Adrenal gland (tissue), 12 donors: ENCODE data around the gene UBE2D3. TPM values are rescaled to one million over a fixed set of nuclear protein-coding genes. Genes with fewer than 3 reads are reported as not detected.

Experiments used
- DNase-seq, 7 donors: peaks; one replicate each; pipeline ENCODE4 v3.0.0-alpha.2; 2019 to 2020
- H3K27ac ChIP-seq, 5 donors: fragments of 200-600 bp; sonication (generic) in 4 of 5; 1 replicate in 3 of 5; 2 replicates in 2 of 5; pipeline versions ENCODE4 v1.5.1 to v1.8.0; 2016 to 2020; ENCODE audit warnings: mild to moderate bottlenecking in 1 of 5
- H3K27me3 ChIP-seq: fragments of 200-600 bp; 2 replicates; pipeline ENCODE4 v1.8.0; 2021
- H3K36me3 ChIP-seq, 2 donors: fragments of 200-600 bp; replicated peaks in 1 of 2; 1 replicate in 1 of 2; 2 replicates in 1 of 2; pipeline versions ENCODE4 v1.5.1 to v1.8.0; 2018 to 2022
- H3K4me1 ChIP-seq, 2 donors: fragments of 200-600 bp; replicated peaks in 1 of 2; 1 replicate in 1 of 2; 2 replicates in 1 of 2; pipeline versions ENCODE4 v1.5.1 to v1.8.0; 2018 to 2021
- H3K4me3 ChIP-seq, 4 donors: fragments of 200-600 bp; sonication (generic) in 3 of 4; one replicate each; pipeline ENCODE4 v1.5.1; 2016 to 2018
- H3K9me3 ChIP-seq, 3 donors: fragments of 200-600 bp; sonication (generic) in 1 of 3; replicated peaks in 1 of 3; 1 replicate in 2 of 3; 2 replicates in 1 of 3; pipeline versions ENCODE4 v1.5.1 to v1.8.0; 2016 to 2021
- CTCF ChIP-seq, 6 experiments: fragments of 450-650 bp in 4 of 6; fragments of 200-600 bp in 2 of 6; sonication (generic) in 1 of 6; IDR thresholded peaks; 1 replicate in 5 of 6; 2 replicates in 1 of 6; pipeline versions ENCODE4 v1.5.1 to v1.8.0; 2016 to 2021; ENCODE audit warnings: antibody characterized with exemption in 6 of 6, mild to moderate bottlenecking in 2 of 6, moderate library complexity in 1 of 6
- POLR2A ChIP-seq, 2 donors: fragments of 450-650 bp; IDR thresholded peaks; one replicate each; pipeline ENCODE4 v1.6.1; 2017; ENCODE audit warnings: antibody characterized with exemption in 2 of 2, mild to moderate bottlenecking in 2 of 2, moderate library complexity in 1 of 2
- WGBS, 4 donors: extraction: QIAGEN DNeasy Blood & Tissue Kit in 2 of 4; methylation state at CpG; one replicate each; pipeline versions ENCODE4 v1.1.5 to v1.1.7; 2013 to 2017; 5-methylcytosine and 5-hydroxymethylcytosine counted together
- intact Hi-C, 2 donors: fragments of 100-400 bp; cut with DNase I; formaldehyde crosslinking; loops; one replicate each; pipeline versions ENCODE4 v1.14.1 to v1.15.0; 2022 to 2023
- polyA plus RNA-seq, 3 donors: library from polyadenylated mRNA; stranded (reverse); fragments of 200-250 nt in 2 of 3; fragments of 350-450 nt in 1 of 3; fragmentation: Illumina TruSeq in 1 of 3; extraction: RNeasy Lipid Tissue Mini Kit (QIAGEN cat#74804) in 1 of 3; gene quantifications; one replicate each; pipeline ENCODE4 v1.2.3, GENCODE V29; 2013 to 2014
- total RNA-seq, 9 donors: library from RNA; depleted of rRNA in 4 of 9; stranded (reverse); fragments of >200 nt in 4 of 9; fragments of 120-200 nt in 1 of 9; fragmentation: NEBNext Ultra II Directional in 1 of 9; extraction: Animal tissue kit (Norgen Biotek cat#: 25700) in 1 of 9; gene quantifications; one replicate each; pipeline versions ENCODE4 v1.1.0 to v1.2.4, GENCODE V29; 2013 to 2023
- donor health status: healthy with polysubstance abuse.
- donor health status: Bipolar disorder and iron deficiency.
- donor health status: DM: yes; HTN: yes; CAD: no.
- donor health status: DM: no; HTN: no; CAD: no.
- donor health status: DM: no; HTN: no; CAD: no.
- donor health status: DM: yes; HTN: yes; CAD: no.

Gene UBE2D3
- total and polyA plus RNA-seq, 12 donors, result 178 to 709 (median 398) TPM

GRCh38 chr4:102832105-102832504 is 4.8 kb upstream of the UBE2D3 start:
- H3K4me3 ChIP-seq, result no peak overlapping the region
- peaks cover 9 to 22% of the 10 kb centered on the region in 2 donors for H3K4me1 ChIP-seq
- TF ChIP-seq CTCF (IDR thresholded peaks at IDR 0.05) (no peak), POLR2A (IDR thresholded peaks at IDR 0.05) (no peak)
- intact Hi-C loops, result no loop called here
- H3K27me3 ChIP-seq, result no peaks in the 10 kb centered on the region
- 92 to 96% (median 94%) methylated on average over 4 of the region's 4 CpGs for WGBS, 4 donors
- H3K36me3 ChIP-seq, result no peaks in the 10 kb centered on the region
- H3K27ac ChIP-seq, result no peak overlapping the region
- no peak for DNase-seq
- no peaks in the 10 kb centered on the region for H3K9me3 ChIP-seq

GRCh38 chr4:102829803-102830202 is 2.5 kb upstream of the UBE2D3 start:
- no peak for DNase-seq
- H3K27ac ChIP-seq, result no peak overlapping the region
- no peak overlapping the region for H3K4me3 ChIP-seq
- intact Hi-C loops, result loop anchor here in 1 of 2 donors (5.0 kb wide), 1 partner anchor 37 kb away; the partner anchor contains the start of gene CISD2
- TF ChIP-seq CTCF (IDR thresholded peaks at IDR 0.05) (no peak), POLR2A (IDR thresholded peaks at IDR 0.05) (no peak)
- H3K4me1 ChIP-seq, result peaks cover 9 to 22% of the 10 kb centered on the region in 2 donors
- no peaks in the 10 kb centered on the region for H3K27me3 ChIP-seq
- 93 to 98% (median 95%) methylated on average over 7 of the region's 7 CpGs for WGBS, 4 donors
- H3K36me3 ChIP-seq, result no peaks in the 10 kb centered on the region
- H3K9me3 ChIP-seq, result no peaks in the 10 kb centered on the region

GRCh38 chr4:102828497-102828808 is 1.1 kb upstream of the UBE2D3 start:
- Histone ChIP-seq H3K9me3 (no peaks in the 10 kb centered on the region), H3K4me3 (peak overlapping the region in 3 of 4 donors; percentile 39 to 95 (median 84)), H3K36me3 (no peaks in the 10 kb centered on the region), H3K4me1 (peaks cover 15 to 32% of the 10 kb centered on the region in 2 donors), H3K27ac (peak overlapping the region; percentile 98 to 100 (median 100)), H3K27me3 (no peaks in the 10 kb centered on the region)
- WGBS, 4 donors, result 0 to 3% (median 0%) methylated on average over 4 of the region's 4 CpGs
- intact Hi-C loops, result loop anchor here in 1 of 2 donors (5.0 kb wide), 1 partner anchor 39 kb away; the partner anchor contains the start of gene CISD2
- DNase-seq, result no peak
- peak in 1 of 6 experiments; percentile 10 for TF ChIP-seq CTCF (IDR thresholded peaks at IDR 0.05)
- no peak for TF ChIP-seq POLR2A (IDR thresholded peaks at IDR 0.05)

GRCh38 chr4:102827674-102828496 is 534 bp upstream of the UBE2D3 start:
- Histone ChIP-seq H3K9me3 (no peaks in the 10 kb centered on the region), H3K4me1 (peaks cover 20 to 33% of the 10 kb centered on the region in 2 donors), H3K27me3 (no peaks in the 10 kb centered on the region), H3K4me3 (peak overlapping the region in 3 of 4 donors; percentile 84 to 95 (median 93)), H3K27ac (peak overlapping the region; percentile 98 to 100 (median 100)), H3K36me3 (no peaks in the 10 kb centered on the region)
- intact Hi-C loops, result loop anchor here in 1 of 2 donors (5.0 kb wide), 1 partner anchor 39 kb away; the partner anchor contains the start of gene CISD2
- DNase-seq, result peak; percentile 99 to 100 (median 100)
- 0% methylated on average over 36 to 50 of the region's 50 CpGs for WGBS, 4 donors
- TF ChIP-seq CTCF (IDR thresholded peaks at IDR 0.05) (no peak), POLR2A (IDR thresholded peaks at IDR 0.05) (peak; percentile 40 to 80)
